Panc1 (cell line): Measurements from ENCODE around the gene VWA8.

Experiments
- CTCF ChIP-seq: fragments of 450-650 bp; IDR thresholded peaks from 2 replicates; pipeline ENCODE4 v1.5.1; 2017; ENCODE audit warnings: mild to moderate bottlenecking
- POLR2AphosphoS5 ChIP-seq: IDR thresholded peaks from 2 replicates; pipeline ENCODE4 v1.6.1; 2012; ENCODE audit warnings: mild to moderate bottlenecking, low read depth, low read length, moderate library complexity
- REST ChIP-seq, 2 experiments: IDR thresholded peaks; 2 replicates each; pipeline ENCODE4 v1.6.1; 2011 to 2012; ENCODE audit warnings: low read depth in 2 of 2, control low read depth in 1 of 2, low read length in 1 of 2, mild to moderate bottlenecking in 1 of 2, moderate library complexity in 1 of 2; ENCODE audit not compliant: insufficient read depth in 1 of 2

- TF ChIP-seq POLR2AphosphoS5 (no peak), REST (IDR thresholded peaks at IDR 0.05; ENCODE audit: insufficient read depth in 1 of 2, low read depth in 2 of 2, low read length in 1 of 2) (no peak), CTCF (no peak)
These were observed 44.5 kb downstream of the VWA8 start for GRCh38 chr13:41916173-41916954.
